Measurements from ENCODE around the gene KCNG1. TPM values are rescaled to one million over a fixed set of nuclear protein-coding genes. Genes with fewer than 3 reads are reported as not detected.
A peak's percentile ranks its signal among the peaks of the same experiment; 100 is the strongest.

Gene KCNG1, protein sequence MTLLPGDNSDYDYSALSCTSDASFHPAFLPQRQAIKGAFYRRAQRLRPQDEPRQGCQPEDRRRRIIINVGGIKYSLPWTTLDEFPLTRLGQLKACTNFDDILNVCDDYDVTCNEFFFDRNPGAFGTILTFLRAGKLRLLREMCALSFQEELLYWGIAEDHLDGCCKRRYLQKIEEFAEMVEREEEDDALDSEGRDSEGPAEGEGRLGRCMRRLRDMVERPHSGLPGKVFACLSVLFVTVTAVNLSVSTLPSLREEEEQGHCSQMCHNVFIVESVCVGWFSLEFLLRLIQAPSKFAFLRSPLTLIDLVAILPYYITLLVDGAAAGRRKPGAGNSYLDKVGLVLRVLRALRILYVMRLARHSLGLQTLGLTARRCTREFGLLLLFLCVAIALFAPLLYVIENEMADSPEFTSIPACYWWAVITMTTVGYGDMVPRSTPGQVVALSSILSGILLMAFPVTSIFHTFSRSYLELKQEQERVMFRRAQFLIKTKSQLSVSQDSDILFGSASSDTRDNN
- 78.8 and 238 TPM in 2 replicates for total RNA-seq (ENCODE audit: low replicate concordance)
- long read RNA-seq, partial matches to known transcripts: 5 of 7 reads
- long read RNA-seq, other reads (novel, unspliced or antisense): 2 of 7 reads

DNA sequence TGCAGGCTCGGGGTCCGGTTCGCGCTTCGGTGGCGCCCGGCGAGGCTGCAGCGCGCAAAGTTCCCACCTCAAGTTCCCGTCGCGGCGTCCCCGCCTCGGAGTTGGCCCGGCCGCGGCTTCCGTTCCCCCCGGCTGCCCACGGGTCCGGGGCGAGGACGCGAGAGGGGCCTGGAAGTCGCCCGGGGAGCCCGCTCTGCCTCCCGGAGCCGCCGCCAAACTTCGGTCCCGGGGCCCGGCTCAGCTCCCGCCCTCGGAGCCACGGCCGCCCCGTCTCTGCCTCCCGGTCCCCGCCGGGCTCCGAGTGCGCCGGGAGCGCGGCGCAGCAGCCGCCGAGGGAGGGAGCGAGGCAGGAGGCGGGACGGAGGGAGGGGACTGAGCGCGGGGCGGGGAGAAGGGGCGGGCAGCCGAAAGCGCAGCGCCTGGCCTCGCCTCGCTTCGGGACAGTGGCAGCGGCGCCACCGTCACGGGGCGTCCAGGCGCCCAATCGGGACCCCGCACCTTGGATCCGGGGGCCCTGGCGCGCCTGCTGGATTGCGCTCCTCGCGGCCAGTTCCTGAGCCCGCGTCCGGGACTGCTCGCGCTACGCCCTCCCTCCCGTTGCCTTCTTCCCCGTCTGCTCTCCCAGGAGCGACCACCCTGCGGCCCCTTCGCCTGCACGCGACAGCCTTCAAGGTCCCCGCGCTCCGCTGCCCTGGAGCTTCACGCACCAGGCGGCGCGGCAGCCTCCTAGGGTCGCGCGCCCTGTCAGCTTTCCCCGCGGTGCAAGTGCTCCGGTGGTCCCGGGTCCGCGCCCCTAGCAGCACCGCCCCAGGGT is at the start of gene KCNG1:
KCNG1 (minus strand) TSS at position 305 of the 814 bp plus-strand sequence. CDS start 12,769 bp downstream, outside the sequence.
- DNase-seq (ENCODE audit: extremely low spot score, unreplicated experiment): peak; percentile 86
- no peaks in the 10 kb centered on the region for H3K9me3 Mint-ChIP-seq
- peaks cover 25% of the 10 kb centered on the region for H3K4me1 Mint-ChIP-seq (ENCODE audit: unreplicated experiment)
- peak within 1 kb of the TSS; percentile 92 for H3K27ac Mint-ChIP-seq
- H3K4me3 Mint-ChIP-seq: peak within 1 kb of the TSS; percentile 87
- H3K27me3 Mint-ChIP-seq: peaks cover 25% of the 10 kb centered on the region
- H3K36me3 Mint-ChIP-seq: peaks cover 19% of the 10 kb centered on the region
- TF ChIP-seq, protein P1, sequence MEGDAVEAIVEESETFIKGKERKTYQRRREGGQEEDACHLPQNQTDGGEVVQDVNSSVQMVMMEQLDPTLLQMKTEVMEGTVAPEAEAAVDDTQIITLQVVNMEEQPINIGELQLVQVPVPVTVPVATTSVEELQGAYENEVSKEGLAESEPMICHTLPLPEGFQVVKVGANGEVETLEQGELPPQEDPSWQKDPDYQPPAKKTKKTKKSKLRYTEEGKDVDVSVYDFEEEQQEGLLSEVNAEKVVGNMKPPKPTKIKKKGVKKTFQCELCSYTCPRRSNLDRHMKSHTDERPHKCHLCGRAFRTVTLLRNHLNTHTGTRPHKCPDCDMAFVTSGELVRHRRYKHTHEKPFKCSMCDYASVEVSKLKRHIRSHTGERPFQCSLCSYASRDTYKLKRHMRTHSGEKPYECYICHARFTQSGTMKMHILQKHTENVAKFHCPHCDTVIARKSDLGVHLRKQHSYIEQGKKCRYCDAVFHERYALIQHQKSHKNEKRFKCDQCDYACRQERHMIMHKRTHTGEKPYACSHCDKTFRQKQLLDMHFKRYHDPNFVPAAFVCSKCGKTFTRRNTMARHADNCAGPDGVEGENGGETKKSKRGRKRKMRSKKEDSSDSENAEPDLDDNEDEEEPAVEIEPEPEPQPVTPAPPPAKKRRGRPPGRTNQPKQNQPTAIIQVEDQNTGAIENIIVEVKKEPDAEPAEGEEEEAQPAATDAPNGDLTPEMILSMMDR (conservative IDR thresholded peaks at IDR 0.05): peak; percentile 35

DNA sequence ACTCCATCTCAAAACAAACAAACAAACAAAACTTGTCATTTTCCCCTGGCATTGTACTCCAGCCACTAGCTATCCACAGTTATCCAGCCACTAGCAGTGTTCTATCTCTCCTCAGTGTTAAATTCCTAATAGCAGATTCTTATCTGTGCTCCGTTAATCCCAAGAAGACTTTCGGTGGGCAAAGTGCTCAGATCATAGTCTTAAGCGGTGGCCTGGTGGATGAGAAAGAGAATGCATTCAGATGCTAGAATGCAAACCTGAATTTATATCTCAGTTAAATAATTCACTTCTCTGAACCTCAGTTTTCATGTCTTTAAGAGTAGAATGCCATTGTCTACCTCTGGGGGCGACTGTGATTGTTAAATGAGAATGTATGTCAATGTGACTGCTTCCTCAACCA is 47.7 kb upstream of the KCNG1 start:
- H3K9me3 Mint-ChIP-seq: no peaks in the 10 kb centered on the region
- H3K36me3 Mint-ChIP-seq: no peaks in the 10 kb centered on the region
- no peak overlapping the region for H3K27ac Mint-ChIP-seq
- peaks cover 11% of the 10 kb centered on the region for H3K27me3 Mint-ChIP-seq
- peaks cover 21% of the 10 kb centered on the region for H3K4me1 Mint-ChIP-seq (ENCODE audit: unreplicated experiment)
- TF ChIP-seq, protein P1 (conservative IDR thresholded peaks at IDR 0.05): peak; percentile 22
- no peak overlapping the region for H3K4me3 Mint-ChIP-seq
- DNase-seq (ENCODE audit: extremely low spot score, unreplicated experiment): no peak

DNA sequence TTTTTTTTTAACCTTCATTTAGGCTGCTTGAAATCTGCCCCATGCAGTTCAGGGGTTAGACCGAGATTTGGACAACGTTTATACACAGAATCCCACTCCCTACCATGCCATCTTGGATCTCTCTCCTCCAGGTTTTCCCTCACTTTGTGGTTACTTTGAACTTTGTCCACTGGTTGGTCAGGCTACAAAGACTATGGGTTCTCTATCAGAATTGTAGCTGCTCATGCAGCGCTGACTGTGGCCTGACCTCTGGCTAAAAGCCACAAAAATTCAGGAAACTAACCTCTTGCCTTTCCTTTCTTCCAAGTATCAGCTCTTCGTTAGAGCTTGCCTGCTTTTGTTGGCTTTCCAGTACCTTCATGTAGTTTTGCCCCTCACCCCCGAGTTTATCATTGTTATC is 44.9 kb upstream of the KCNG1 start:
- no peak for DNase-seq (ENCODE audit: extremely low spot score, unreplicated experiment)
- H3K36me3 Mint-ChIP-seq: no peaks in the 10 kb centered on the region
- peaks cover 15% of the 10 kb centered on the region for H3K4me1 Mint-ChIP-seq (ENCODE audit: unreplicated experiment)
- peak overlapping the region; percentile 8 for H3K27ac Mint-ChIP-seq
- TF ChIP-seq, protein P1 (conservative IDR thresholded peaks at IDR 0.05): no peak
- no peaks in the 10 kb centered on the region for H3K9me3 Mint-ChIP-seq
- H3K27me3 Mint-ChIP-seq: peaks cover 3% of the 10 kb centered on the region
- H3K4me3 Mint-ChIP-seq: no peak overlapping the region

DNA sequence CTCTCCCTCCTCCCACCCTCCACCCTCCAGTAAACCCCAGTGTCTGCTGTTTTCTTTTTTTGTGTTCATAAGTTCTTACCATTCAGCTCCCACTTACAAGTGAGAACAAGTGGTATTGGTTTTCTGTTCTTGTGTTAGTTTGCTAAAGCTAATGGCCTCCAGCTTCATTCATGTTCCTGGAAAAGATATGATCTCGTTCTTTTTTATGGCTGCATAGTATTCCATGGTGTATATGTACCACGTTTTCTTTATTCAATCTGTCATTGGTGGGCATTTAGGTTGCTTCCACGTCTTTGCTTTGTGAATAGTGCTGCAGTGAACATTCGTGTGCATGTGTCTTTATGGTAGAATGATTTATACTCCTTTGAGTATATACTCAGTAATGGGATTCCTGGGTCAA is 42.7 kb upstream of the KCNG1 start:
- H3K4me3 Mint-ChIP-seq: no peak overlapping the region

DNA sequence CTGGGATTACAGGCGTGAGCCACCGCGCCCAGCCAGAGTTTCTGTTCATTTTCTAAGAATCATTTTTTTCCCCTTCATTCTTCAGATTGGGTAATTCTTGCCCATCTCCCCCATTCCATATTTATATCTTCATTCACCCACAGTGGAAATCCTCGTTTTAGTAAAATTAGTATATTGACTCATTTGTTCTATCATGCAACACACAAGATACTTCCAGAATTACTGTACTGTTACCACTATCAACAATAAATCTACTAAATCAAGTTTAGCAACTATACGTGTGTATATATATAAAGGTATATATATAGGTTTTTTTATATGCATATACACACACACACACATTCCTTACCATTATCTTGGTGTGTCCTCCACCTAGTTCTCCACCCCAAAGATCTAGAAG is 41.2 kb upstream of the KCNG1 start:
- no peak overlapping the region for H3K4me3 Mint-ChIP-seq
- TF ChIP-seq, protein P1 (conservative IDR thresholded peaks at IDR 0.05): no peak
- H3K27ac Mint-ChIP-seq: no peak overlapping the region
- H3K36me3 Mint-ChIP-seq: no peaks in the 10 kb centered on the region
- H3K27me3 Mint-ChIP-seq: peaks cover 4% of the 10 kb centered on the region
- H3K4me1 Mint-ChIP-seq (ENCODE audit: unreplicated experiment): peaks cover 24% of the 10 kb centered on the region
- no peak for DNase-seq (ENCODE audit: extremely low spot score, unreplicated experiment)
- H3K9me3 Mint-ChIP-seq: no peaks in the 10 kb centered on the region

More for the DNA sequence above, 42.7 kb upstream of the KCNG1 start:
- Mint-ChIP-seq H3K36me3 (no peaks in the 10 kb centered on the region), H3K9me3 (no peaks in the 10 kb centered on the region), H3K4me1 (ENCODE audit: unreplicated experiment) (peaks cover 10% of the 10 kb centered on the region), H3K27ac (no peak overlapping the region), H3K27me3 (peaks cover 4% of the 10 kb centered on the region)
- DNase-seq (ENCODE audit: extremely low spot score, unreplicated experiment): no peak
- TF ChIP-seq, protein P1 (conservative IDR thresholded peaks at IDR 0.05): no peak
